Measurements from ENCODE around the gene LRRC27. TPM values are rescaled to one million over a fixed set of nuclear protein-coding genes. Genes with fewer than 3 reads are reported as not detected.
A peak's percentile ranks its signal among the peaks of the same experiment; 100 is the strongest.

Gene LRRC27
- total and polyA plus RNA-seq, 8 donors, result 2.5 to 11.1 (median 4.3) TPM

DNA sequence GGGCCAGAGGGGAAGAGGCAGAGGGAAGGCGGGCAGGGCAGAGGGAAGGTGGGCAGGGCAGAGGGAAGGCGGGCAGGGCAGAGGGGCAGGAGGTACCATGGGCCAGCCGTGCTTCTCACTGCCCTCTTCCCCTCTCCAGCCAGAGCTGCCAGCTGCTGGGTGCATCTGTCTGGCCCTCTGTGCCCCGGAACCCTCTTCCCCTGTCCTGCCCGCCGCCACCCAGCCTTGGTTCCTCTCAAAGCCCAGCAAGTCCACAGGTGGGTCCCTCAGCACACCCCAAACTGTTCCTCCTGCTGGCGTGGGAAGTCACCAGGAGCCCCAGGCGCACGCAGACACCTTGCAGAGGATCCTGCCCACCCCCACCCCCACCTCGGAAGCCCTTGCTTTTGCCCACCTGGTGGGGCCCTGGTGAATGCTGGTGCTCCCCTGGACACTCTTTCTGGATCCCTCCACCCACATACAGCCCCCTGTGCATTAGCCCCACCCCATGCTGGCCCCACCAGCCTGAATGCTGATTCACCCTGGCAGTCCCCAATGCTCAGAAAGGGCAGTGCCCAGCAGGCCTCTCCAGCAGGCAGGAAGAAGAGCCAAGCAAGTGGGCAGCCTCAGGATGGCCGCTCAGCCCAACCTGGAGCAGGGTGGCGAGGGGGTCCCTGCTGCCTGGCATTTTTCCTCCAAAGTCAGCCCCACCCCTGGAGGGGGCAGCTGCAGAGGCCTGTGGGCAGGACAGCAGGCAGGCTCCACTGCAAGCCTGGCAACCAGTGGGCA lies 63.1 kb downstream of the LRRC27 start:
- 87 to 92% methylated on average over 9 to 12 of the region's 12 CpGs for WGBS, 2 donors
- Histone ChIP-seq H3K9me3 (no peaks in the 10 kb centered on the region), H3K36me3 (no peaks in the 10 kb centered on the region), H3K4me1 (peaks cover 9 to 19% (median 12%) of the 10 kb centered on the region in 3 donors), H3K27ac (peak overlapping the region; percentile 92 to 96 (median 94)), H3K4me3 (peak overlapping the region in 2 of 4 donors; percentile 76 to 80), H3K27me3 (no peaks in the 10 kb centered on the region)
- no peak for ATAC-seq
- FAIRE-seq, result no peak
- intact Hi-C loops (cut with DNase I), result loop anchor here in 2 of 3 donors (5.0 kb wide), 2 partner anchors 57 to 182 kb away; no protein-coding TSS in a partner anchor
- DNase-seq, result peak; percentile 27 to 80 (median 40)
- TF ChIP-seq, protein P1, sequence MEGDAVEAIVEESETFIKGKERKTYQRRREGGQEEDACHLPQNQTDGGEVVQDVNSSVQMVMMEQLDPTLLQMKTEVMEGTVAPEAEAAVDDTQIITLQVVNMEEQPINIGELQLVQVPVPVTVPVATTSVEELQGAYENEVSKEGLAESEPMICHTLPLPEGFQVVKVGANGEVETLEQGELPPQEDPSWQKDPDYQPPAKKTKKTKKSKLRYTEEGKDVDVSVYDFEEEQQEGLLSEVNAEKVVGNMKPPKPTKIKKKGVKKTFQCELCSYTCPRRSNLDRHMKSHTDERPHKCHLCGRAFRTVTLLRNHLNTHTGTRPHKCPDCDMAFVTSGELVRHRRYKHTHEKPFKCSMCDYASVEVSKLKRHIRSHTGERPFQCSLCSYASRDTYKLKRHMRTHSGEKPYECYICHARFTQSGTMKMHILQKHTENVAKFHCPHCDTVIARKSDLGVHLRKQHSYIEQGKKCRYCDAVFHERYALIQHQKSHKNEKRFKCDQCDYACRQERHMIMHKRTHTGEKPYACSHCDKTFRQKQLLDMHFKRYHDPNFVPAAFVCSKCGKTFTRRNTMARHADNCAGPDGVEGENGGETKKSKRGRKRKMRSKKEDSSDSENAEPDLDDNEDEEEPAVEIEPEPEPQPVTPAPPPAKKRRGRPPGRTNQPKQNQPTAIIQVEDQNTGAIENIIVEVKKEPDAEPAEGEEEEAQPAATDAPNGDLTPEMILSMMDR (IDR thresholded peaks at IDR 0.05), result no peak

DNA sequence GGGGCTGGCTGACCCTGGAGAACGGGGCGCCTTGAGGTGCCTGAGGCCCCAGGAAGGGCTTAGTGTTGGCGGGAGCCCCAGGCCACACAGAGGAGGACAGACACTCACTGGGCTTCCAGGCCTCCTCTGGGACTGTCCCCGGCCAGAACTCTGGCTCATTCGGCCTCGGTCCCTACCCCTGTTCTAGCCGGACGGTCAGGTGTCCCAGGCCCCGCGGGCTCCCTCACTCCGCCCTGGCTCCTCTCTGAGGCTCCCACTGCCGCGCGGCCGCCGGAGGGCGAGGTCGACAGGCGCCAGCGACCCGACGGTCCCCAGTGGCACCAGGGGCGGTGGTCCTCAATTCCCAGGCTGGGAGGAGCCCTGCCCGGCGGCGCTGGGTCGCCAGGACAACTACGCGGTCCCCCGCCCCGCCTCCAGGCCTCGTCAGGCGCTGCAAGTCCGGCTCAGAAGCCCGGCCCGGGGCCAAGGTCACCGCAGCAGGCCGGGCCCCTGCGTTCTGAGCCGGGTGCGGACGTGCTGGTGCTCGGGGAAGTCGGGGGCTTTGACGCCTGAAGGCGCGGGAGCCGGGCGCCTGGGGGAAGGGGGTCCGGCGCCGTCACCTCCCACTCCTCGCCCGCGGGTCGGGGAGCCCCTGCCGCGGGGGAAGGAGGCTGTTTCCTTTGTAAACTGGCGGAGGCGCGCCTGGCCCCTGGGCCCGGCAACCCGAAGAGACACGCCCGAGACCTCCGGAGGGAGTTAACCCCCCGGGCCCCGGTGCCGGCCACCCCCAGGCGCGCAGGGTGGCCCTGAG lies 63.9 kb downstream of the LRRC27 start:
- no peaks in the 10 kb centered on the region for H3K36me3 ChIP-seq
- peak overlapping the region; percentile 28 to 80 (median 66) for H3K4me3 ChIP-seq
- no peaks in the 10 kb centered on the region for H3K27me3 ChIP-seq
- WGBS, 2 donors, result 6 to 8% methylated on average over 34 to 71 of the region's 71 CpGs
- FAIRE-seq (no peak), ATAC-seq (peak; percentile 33 to 53 (median 47)), DNase-seq (peak; percentile 77 to 94 (median 84))
- peak overlapping the region; percentile 92 to 96 (median 94) for H3K27ac ChIP-seq
- TF ChIP-seq, protein P1 (IDR thresholded peaks at IDR 0.05), result no peak
- H3K9me3 ChIP-seq, result no peaks in the 10 kb centered on the region
- H3K4me1 ChIP-seq, result peaks cover 16 to 27% (median 17%) of the 10 kb centered on the region in 3 donors
- intact Hi-C loops (cut with DNase I), result no loop called here

DNA sequence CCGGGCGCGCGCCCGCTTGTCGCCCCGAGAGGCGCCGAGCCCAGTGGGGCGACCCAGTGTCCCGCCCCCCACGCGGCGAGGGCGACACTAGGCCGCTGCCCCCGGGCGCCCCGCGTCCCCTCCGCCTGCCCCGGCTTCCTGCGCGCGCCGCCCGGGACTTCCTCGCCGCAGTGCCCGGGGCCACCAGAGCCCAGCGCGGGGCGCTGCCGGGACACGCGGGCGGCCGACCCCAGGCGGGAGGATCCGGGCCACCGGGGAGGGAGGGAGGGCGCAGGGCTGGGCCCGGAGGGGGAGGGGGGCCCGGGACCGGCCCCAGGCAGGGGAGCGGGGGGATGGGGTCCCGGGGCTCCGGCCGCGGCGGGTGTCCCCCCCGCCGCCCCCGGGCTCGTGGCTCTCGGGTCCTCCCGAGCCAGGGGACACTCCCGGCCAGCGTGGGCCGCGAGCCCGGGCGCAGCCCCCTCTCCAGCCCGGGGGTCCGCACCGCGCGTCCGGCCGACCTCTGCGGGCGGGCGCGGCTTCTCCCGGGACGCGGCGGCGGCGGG lies 64.6 kb downstream of the LRRC27 start:
- intact Hi-C loops (cut with DNase I), result no loop called here
- TF ChIP-seq, protein P1 (IDR thresholded peaks at IDR 0.05), result peak in 1 of 4 donors; percentile 23
- peak overlapping the region; percentile 92 to 96 (median 94) for H3K27ac ChIP-seq
- H3K9me3 ChIP-seq, result no peaks in the 10 kb centered on the region
- DNase-seq (peak; percentile 65 to 90 (median 80)), ATAC-seq (peak; percentile 13 to 53 (median 27)), FAIRE-seq (no peak)
- no peaks in the 10 kb centered on the region for H3K36me3 ChIP-seq
- peaks cover 23 to 34% (median 24%) of the 10 kb centered on the region in 3 donors for H3K4me1 ChIP-seq
- peak overlapping the region; percentile 28 to 80 (median 66) for H3K4me3 ChIP-seq
- WGBS, 2 donors, result 1% methylated on average over 28 to 80 of the region's 80 CpGs
- H3K27me3 ChIP-seq, result no peaks in the 10 kb centered on the region

DNA sequence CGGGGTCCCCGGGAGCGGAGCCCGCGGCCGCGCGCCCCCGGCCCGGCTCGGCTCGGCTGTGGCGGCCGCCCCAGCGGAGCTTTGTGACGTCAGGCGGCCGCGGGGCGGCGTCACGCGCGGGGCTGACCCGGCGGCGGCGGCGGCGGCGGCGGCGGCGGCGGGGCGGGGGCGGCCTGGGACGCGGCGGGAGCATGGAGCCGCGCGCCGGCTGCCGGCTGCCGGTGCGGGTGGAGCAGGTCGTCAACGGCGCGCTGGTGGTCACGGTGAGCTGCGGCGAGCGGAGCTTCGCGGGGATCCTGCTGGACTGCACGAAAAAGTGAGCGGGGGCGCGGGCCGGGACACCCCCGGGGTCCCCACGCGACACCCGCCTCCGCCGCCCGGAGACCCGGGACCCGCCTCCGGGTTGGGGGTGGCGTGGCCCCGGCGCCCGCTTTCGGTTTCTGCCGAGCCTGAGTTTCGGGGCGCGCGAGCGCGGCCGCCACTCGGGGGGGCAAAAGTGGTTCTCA lies 65.1 kb downstream of the LRRC27 start, which contains the start of gene PWWP2B:
Gene PWWP2B, plus strand, starts transcription at position 165 of the 506 bp plus-strand sequence. Its CDS starts 27 bp downstream, at position 192.
- intact Hi-C loops (cut with DNase I), result no loop called here
- FAIRE-seq (no peak), DNase-seq (peak; percentile 51 to 84 (median 70)), ATAC-seq (peak in 1 of 4 donors; percentile 10)
- Histone ChIP-seq H3K36me3 (no peaks in the 10 kb centered on the region), H3K4me3 (peak within 1 kb of the TSS; percentile 59 to 80 (median 73)), H3K4me1 (peaks cover 26 to 38% (median 28%) of the 10 kb centered on the region in 3 donors), H3K9me3 (no peaks in the 10 kb centered on the region), H3K27me3 (no peaks in the 10 kb centered on the region), H3K27ac (peak within 1 kb of the TSS; percentile 94 to 96 (median 95))
- TF ChIP-seq, protein P1 (IDR thresholded peaks at IDR 0.05), result no peak
- 0 to 1% methylated on average over 24 to 86 of the region's 86 CpGs for WGBS, 2 donors

All from pancreas (tissue), 10 donors.